SK-N-SH treated with all-trans-retinoic acid at 6 μM for 48 hours (cell line): ENCODE data around the gene AAGAB.

Experiments
- GLIS3 ChIP-seq: fragments of 250-450 bp; sonication (Bioruptor Pico); IDR thresholded peaks from 2 replicates; pipeline ENCODE4 v1.5.0; 2020; ENCODE audit warnings: mild to moderate bottlenecking, moderate library complexity
- TCF4 ChIP-seq: fragments of 250-450 bp; sonication (Bioruptor Pico); IDR thresholded peaks from 2 replicates; pipeline ENCODE4 v1.8.0; 2021; ENCODE audit warnings: mild to moderate bottlenecking, moderate library complexity, borderline replicate concordance

- TF ChIP-seq GLIS3 (CRISPR knock-in tag) = no peak
- no peak for TF ChIP-seq TCF4 (CRISPR knock-in tag)
These were observed 93.0 kb downstream of the AAGAB start for GRCh38 chr15:67161412-67161811.
